Anterior cingulate cortex (tissue), 58 donors: ENCODE measurements around the gene NEDD9.
A peak's percentile ranks its signal among the peaks of the same experiment; 100 is the strongest.

Source experiments
- DNase-seq, 58 donors: peaks; one replicate each; lab custom pipeline; 2025; lab: John Stamatoyannopoulos, UW

NEDD9 gene

GRCh38 chr6:11236076-11236750, 3.7 kb upstream of the NEDD9 start:
- no peak for DNase-seq

GRCh38 chr6:11235062-11235461, 2.6 kb upstream of the NEDD9 start:
- DNase-seq, result no peak

DNA sequence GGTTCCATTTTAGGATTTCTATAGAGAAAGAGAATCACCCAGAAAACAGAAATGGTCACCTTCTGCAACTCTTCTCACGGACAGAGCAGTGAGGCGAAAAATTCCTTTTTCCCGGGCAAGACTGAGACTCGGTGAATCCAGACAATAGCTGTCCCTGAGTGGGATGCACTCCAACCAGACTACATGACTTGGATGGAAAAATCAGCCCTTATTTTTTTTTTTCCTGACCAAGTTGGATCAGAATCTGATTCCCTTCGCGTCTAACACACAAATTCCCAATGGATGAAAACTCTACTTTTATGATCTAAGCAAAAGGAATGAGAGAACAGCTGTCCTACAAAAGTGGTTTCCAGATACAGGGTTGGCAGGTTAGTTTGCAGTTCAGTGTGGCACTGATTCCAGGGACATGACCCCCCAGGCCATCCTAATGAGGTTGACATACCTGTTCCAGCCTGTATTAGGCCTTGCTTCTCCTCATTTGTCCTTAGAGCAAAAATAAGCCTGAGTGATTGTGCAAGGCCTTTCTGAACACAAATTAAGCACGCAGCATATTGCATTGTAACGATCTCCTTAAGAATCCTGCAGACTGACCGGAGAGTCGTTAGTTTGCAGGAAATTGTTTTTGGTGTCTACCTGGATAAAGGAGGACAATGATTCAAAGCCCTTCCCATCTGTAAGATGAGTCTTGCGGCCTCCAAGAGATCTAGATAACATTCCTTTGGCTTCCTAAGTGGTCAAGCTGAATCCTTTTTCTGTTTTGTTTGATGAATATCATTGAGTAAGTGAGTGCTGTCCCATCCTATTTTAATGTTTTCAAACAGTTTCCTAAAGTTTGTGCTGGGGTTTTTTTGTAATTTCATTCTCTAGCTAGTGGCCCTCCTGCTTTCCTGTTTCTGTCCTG, 1.5 kb upstream of the NEDD9 start:
- DNase-seq, result no peak

- peak in 3 of 58 donors; percentile 16 to 50 (median 25) for DNase-seq
Measured at GRCh38 chr6:11232770-11233626, 530 bp upstream of the NEDD9 start.

- DNase-seq, result peak in 3 of 58 donors; percentile 12 to 45 (median 34)
Measured at GRCh38 chr6:11231564-11232192, 790 bp downstream of the NEDD9 start.

- no peak for DNase-seq
Measured at GRCh38 chr6:11231108-11231463, 1.4 kb downstream of the NEDD9 start.

- no peak for DNase-seq
Measured at GRCh38 chr6:11230158-11231107, 2.0 kb downstream of the NEDD9 start.

DNA sequence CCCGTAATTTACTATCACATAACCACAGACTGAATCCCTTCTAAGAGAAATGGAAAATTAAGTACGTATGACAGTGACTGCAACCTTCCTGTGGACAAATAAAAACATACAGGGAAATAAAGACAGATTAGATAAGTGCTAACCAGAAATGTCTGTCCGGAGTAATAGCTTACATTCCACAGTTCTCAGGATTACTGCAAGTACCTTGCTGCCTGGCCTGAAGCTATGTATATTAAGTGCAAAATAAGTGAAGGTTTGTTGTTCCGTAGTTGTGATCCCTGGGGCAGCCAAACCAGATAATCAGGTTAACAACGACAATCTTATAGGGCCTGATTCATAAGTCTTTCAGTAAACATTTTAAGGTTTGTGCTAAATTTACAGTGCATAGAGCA, 2.8 kb downstream of the NEDD9 start:
- DNase-seq, result no peak

GRCh38 chr6:11228935-11229654, 3.4 kb downstream of the NEDD9 start:
- peak in 1 of 58 donors; percentile 4 for DNase-seq

- DNase-seq, result no peak
Measured at GRCh38 chr6:11227698-11228097, 4.8 kb downstream of the NEDD9 start.

DNA sequence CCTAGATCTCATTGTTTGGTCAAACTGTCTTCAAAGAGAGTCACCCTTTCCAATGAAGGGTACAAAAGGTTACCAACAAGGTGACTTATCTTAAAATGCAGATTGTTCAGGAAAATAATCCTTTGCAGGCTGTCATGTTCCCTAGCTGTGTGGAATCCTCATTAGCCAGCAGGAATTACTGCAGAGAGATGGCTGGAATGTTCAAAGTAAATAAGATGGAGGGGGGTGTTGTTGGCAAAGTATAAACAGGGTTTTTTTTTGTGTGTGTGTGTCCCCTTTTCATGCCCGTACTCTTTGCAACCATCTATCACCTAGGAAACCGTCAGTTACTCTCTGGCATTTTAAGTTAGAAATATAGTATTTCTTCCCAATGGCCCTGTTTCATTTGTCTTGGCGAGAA, 6.5 kb downstream of the NEDD9 start:
- no peak for DNase-seq

GRCh38 chr6:11224966-11225463, 7.5 kb downstream of the NEDD9 start:
- DNase-seq, result no peak

- no peak for DNase-seq
Measured at GRCh38 chr6:11224252-11224965, 8.1 kb downstream of the NEDD9 start.

DNA sequence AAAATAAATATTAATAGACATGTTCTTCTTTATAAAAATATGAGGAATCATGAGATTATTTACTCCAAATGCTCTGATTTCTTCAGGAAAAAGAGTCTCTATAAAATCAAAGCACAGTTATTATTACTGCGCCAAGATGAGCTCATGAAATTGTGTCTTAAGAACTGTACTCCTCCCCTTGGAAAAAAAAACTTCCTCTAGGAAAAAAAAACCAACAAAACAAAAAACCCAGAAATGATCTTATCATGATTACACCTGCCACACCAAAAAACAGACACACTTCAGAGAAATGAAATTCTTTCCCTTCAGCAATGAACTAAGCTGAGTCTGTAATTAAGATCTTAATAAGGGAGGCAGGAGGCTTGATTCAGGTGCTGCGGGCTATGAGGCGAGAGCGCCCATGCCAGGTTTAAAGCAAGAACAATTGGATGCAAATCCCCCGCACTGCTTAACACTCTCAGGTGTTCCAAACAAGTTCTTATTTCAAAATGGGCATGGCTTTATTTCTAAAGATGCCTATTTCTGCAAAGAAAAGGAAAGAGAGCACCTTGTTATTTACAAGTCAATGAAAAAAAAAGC, 9.1 kb downstream of the NEDD9 start:
- no peak for DNase-seq

DNA sequence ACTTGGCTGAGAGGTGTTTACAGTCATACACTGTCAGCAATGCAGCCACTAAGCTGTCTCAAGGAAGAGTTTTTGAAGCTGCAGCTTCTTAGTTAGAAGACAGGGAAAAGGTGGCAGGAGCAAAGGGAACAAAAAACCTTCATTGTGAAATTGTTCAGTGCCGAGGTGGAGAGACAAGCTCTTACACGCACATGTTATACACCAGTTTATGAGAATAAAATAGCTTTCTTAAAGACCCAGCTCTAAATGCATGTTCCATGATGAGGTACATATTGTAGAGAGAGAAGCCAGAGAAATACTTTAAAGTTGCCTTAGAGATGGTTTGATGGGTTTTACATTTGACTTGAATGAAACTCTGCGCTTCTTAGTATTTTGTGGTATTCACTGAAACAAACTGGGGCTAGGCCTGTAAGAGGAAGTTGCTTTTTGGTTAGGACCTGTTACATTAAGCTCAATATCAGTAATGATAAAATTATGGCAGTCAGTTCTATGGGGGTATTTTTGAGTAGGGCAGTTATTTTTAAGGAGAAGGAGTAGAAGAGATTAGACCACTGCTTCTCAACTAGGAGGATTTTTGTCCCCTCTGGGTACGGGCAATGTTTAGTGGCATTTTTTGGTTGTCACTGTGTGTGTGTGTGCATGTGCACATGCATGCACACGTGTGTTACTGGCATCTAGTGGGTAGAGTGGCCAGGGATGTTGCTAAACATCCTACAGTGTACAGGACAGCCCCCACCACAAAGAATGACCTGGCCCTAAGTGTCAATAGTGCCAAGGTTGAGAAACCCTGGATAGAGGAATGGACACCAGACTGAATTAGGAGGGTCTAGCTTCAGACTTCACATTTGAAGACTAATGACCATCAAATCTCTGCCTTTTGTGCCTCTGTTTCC, 9.8 kb downstream of the NEDD9 start:
- no peak for DNase-seq

DNA sequence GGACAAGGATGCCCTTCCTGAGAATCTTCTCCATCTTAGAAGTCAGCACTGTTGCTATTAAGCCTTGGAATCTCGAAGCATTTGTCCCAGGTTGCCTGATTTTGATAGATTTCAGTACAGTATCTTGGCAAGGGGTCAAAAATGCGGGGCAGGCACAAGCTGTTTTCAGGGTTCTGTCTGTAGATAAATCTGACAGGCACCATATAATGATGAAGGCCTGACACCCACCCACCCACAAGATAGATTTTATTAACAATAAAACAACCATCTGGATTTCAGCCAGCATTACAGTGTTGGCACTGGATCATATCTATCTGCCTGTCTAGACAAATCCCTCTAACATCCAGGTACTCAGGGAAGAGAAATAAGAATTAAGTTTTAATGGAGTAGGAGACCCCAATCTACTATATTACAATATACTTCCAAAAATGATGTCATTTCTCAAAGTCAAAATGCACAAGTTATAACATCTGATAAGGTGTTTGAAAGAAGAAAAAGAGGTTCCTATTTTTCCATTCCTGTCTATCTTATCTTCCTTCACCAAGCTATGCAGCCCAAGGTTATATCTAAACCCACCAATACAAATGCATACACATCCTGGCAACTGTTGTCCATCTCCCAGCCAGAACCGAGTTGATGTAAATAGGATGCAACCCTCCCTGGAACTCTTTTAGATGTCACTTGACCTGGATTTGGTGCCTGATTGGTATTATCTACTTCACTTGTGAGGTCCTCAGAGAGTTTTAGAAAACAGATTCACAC, 10.7 kb downstream of the NEDD9 start:
- DNase-seq, result no peak
